ENCODE measurements around the gene ATP13A2. TPM values are rescaled to one million over a fixed set of nuclear protein-coding genes. Genes with fewer than 3 reads are reported as not detected.
"Not testable (repeated sequence)": the region's sequence is repeated elsewhere in the genome, so short reads cannot be mapped to it uniquely, and the experiment has no call there.

The ATP13A2 gene
- total RNA-seq, 1 donor from 2014 or later, result 87.1 TPM

DNA sequence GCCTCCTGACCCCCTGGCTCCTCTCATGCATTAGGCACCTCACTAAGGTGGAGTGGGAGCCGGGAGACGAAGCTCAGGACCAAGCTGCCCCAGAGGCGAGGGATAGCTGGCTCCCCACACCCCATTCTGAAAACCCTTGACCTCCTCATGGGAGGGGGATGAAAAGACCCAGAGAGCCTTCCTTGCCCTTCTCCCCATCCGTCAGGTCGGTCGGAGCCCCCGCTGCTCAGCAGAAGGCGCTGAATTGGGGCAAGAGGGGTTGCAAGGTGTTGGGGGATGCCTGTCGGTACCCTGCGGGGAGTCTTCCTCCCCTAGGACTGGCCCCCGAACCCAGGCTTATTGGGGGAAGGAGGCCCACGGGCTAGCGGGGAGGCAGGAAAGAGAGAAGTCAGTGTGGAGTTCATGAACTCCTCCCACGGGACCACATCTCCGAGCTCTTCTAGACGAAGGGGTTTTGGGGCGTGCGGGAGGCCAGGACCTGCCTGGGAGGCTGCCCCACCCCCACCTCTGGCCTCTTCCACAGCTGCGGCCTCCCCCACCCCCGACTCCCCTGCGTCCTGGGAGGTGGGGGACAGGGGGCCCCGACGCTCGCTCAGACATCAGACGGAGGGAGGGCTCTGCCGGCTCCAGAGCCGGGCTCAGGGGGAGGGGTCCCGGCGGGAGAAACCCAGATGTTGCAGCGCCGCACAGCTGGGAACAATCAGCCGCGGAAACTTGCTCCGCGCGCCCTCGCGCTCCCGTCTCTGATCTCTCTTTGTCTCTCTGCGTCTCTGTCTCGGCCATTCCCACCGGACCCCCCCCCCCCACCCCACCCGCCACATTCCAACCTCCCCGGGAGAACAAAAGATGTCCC is 32.0 kb downstream of the ATP13A2 start:
- no peak for DNase-seq (ENCODE audit: low spot score)

DNA sequence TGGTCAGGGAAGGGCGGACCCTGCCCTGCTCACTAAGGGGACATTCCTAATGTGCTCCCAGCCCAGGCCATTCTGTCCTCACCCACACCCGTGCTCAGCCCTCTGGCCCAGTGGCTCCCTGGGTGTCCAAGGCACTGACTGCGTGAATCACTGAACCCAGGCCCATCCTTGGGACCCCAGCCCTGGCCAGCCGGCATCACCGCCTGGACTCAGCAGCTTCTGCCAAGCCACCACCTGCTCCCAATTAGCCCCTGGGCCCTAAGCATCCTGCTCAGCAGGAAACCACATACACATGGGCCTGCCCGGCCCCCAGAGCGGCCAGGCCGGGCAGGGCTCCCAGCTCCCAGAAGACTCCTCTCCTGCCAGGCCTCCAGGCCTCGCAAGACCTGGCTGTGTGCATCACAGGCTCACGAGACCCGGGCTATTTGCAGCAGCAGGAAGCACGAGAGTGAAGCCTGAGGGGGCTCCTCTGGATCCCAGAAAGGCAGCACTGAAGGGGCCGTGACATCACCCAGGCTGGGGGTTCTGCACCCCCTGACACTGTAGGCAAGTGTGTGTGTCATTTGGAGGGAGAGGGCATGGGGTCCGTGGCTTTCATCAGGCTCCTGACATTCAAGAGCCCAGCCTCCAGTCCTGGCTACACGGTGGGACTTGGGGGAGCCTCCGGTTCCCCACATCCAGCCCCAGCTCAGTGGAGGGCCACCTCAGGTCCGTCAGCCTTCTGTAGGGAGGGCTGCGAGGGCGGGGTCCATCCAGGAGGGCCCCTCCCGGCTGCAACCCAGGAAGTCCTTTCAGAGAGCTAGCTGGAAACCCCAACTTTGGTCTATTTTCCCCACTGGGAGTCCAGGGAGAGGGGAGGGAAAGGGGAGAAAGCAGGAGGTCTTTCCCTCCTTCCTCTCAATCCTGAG is 32.9 kb downstream of the ATP13A2 start:
- DNase-seq (ENCODE audit: low spot score), result peak; percentile 72

DNA sequence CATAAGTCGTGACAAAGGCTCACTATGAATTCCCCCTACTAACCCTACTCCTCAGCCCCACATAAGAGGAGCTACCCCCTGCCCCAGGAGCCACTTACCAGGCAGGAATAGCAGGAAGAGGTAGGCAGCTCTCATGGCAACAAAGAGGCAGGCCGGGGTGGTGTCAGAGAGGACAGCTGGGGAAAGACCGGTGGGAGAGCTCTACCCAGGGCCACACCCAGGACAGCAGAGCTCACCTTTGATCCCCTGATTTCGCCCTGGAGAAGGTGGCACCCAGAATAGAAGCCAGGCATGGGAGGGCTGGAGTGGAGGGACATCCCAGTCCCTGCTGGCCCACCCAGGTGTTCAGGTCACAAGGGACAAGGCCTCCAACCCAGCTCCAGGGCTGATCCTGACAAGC is 33.6 kb downstream of the ATP13A2 start:
- no peak for DNase-seq (ENCODE audit: low spot score)

DNA sequence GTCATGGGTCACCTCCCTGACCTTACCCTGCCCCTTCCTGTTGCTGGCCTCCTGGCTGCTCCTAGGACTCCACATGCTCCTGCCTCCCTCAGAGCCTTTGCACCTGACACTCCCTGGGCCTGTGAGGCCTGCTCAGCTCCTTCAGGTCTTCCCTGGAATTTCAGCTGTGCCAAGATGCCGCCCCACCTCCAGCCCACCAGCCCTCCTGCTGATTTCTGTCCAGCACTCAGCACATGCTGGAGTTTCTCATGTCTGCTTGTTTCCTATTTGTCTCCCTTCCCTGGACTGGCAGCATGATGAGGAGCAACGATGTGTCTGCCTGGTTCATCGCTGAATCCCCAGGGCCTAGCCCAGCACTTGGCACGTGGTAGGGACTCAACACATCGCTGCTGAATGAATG is 34.4 kb downstream of the ATP13A2 start:
- DNase-seq (ENCODE audit: low spot score), result no peak

DNA sequence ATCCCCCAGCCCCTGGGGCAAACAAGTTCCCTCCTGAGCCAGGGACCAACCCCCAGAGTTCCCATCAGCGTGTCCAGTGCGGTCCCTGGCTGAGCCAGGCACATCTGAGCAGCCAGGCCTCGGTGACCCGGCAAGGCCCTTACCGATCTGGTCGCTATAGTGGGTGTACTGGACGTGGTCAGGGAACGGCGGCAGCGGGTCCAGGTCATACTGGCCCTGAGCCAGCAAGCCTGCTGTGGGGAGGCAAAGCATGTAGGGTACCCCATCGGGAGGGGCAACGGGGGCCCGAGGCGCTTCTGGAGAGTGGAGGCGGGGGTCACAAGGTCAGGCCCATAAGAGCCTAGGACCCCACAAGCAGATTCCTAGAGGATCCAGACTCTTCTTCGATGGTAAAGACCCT is 34.8 kb downstream of the ATP13A2 start:
- DNase-seq (ENCODE audit: low spot score), result no peak

DNA sequence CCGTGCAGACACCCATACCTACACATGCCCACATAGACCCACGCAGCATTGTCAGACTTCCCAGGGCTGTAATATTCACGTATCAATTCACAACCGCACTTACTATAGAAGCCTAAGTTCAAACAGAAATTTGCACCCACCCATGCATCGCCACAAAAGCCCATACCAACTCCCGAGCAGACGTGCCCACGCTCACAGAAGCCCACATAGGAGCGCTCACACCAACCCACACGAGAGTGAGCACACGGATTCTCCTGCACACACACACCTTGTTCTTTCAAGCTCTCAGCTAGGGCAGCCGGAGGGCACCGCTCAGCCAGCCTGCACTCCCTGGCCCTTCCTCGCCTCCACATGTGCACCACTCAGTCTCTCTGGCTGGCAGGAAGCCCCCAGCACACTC is 35.9 kb downstream of the ATP13A2 start:
- DNase-seq (ENCODE audit: low spot score), result no peak

DNA sequence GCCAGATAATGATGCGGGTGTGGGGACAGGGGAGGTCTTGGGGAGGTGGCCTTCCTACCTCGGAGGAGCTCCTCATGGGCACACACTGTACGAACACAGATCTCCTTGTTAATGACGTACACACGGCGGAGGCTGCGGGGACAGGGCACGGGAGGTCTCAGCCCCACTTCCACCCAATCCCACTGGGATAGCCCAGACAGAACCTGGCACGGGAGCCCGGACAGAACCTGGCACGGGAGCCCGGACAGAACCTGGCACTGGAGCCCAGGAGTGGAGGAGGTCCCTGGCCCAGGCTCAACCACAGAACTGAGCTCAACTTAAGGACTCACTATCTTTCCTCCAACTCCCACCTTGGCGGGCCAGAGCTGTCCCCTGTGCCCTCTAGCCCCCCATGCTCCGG is 36.5 kb downstream of the ATP13A2 start:
- DNase-seq (ENCODE audit: low spot score), result no peak

DNA sequence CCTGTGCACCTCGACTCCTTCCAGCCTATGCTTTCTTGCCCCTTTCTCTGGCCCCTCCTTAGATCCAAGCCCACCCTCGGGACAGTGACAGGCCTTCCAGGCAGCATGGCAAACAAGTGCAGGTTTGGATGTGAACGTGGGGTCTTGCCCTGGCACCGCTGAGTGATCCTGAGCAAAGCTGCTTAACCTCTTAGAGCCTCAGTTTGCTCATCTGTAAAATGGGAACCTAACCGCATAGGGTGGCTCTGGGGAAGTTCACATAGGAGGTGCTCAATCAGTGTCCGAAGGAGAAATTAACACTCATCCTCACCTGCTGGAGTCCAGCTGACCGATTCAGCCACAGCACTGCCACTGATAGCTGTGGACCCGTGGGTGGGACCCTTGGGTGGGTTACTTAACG is 38.5 kb downstream of the ATP13A2 start:
- no peak for DNase-seq (ENCODE audit: low spot score)

DNA sequence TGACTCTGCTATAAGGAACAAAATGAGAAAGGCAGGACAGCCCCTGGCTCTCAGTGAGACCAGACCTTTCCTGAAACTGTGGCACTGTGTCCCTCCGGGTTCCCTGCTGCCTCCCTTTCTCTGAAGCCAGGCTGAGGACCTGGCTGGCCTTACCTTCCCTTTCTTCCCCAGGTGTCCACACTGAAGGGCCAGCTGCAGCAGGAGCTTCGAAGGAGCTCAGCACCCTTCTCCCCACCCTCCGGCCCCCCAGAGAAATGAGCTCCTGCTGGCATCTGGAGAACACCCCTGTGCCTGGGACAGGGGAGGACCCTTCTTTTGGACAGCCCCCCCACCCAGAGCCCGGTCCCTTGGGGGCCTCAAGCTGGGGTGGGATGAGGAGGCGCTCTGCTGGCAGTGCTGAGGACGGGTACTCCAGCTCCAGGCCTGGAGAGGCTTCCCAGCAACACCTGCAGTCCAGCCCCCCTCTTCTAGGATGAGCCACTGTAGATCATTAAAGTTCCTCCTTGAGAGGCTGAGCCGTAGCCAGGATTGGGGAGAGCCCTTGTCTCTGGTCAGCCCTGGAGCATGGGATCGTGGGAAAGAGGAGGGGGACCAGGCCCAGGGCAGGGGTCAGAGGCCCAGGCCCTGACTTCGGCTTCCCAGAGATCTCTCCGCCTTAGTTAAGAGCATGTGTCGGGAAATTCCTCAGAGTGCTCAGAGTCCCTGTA is 39.4 kb downstream of the ATP13A2 start:
- no peak for DNase-seq (ENCODE audit: low spot score)

DNA sequence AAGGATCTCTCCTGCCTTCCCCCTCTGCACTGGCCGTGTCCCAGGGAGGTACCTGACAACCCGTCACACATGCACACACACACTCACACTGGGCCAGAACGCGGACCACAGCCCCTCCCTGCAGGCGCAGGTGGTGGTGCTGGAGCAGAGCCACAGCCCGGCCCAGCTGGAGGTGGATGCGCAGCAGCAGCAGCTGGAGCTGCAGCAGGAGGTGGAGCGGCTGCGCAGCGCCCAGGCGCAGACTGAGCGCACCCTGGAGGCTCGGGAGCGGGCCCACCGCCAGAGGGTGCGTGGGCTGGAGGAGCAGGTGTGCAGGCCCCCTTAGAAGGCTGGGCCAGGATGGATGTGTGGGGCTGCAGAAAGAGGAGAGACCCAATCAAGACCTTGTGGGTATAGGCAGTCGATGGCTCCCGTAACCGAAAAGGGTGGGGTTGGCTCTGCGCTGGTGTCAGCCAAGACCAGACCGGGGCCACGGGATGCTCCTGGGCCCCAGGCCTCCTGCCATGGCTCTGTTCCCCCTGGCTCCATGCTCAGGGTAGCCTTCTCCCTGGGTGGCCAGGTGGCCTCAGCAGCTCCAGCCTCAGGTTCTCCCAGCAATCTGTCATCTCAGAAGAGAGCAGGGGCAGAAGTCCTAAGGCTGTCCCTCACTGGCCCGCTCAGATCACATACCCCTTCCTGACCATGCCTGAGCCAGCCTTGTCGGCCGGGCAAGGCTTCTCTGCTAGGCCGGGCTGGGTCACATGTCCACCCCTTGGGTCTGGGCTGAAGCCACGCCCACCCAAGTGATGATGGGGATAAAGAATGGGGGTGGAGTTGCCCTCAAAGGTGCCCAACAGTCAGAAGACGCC is 40.2 kb downstream of the ATP13A2 start:
- DNase-seq (ENCODE audit: low spot score), result peak; percentile 35

DNA sequence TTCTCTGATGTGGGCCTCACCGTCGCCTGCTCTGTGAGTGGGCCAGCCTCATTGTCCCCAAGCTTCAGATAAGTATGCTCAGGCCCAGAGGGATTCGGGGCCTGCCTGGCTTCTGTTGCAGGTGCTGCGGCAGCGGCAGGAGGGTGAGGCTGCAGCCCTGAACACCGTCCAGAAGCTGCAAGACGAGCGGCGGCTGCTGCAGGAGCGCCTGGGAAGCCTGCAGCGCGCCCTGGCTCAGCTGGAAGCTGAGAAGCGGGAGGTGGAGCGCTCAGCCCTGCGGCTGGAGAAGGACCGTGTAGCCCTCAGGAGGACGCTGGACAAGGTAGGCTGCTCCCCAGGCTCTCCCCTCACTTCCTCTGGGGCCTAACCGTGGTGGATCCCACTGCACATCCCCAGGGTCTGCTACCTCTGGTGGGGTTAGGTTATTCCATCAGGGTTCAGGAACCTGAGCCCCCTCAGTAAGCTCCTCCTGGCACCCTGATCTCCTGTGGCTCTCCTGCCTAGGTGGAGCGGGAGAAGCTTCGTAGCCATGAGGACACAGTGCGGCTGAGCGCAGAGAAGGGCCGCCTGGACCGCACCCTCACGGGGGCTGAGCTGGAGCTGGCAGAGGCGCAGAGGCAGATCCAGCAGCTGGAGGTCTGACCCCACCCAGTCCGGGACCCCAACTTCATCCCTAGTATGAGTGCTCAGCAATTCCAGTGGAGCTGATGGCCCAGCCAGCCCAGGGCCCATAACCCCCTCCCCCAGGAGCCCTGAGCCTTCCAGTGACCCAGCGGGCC is 41.4 kb downstream of the ATP13A2 start:
- no peak for DNase-seq (ENCODE audit: low spot score)

DNA sequence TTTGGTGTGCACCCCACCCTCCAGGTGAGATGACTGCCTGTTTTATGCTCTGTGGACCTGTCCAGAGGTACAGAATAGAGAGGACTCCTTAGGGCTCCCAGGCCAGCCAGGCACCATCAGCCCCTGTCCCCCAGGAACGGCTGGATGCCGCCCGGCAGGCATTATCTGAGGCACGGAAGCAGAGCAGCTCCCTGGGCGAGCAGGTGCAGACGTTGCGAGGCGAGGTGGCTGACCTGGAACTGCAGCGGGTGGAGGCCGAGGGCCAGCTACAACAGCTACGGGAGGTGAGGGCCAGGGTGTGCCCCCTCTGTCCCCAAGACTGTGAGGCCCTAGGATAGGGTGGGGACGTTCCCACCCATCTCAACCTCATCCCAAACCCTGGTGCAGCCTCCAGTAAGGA is 42.1 kb downstream of the ATP13A2 start:
- DNase-seq (ENCODE audit: low spot score), result no peak

DNA sequence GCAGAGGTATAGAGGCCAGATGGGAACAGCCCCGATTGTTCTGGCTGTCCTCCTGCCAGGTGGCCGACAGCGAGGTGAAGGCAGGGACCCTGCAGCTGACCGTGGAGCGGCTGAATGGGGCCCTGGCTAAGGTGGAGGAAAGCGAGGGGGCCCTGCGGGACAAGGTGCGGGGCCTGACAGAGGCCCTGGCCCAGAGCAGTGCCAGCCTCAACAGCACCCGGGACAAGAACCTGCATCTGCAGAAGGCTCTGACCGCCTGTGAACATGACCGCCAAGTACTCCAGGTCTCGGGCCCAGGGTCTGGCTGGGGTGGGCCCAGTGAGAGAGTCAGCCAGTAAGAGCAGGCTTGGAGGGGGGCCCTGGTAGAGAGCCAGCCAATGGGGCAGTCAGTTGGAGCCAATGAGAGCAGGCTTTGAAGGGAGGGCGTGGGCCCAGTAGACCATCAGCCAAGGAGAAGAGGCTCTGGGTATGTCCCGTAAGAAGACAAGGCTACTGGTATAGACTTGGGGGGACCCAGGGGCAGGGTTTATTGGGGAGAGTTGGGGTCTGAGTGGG is 42.6 kb downstream of the ATP13A2 start:
- DNase-seq (ENCODE audit: low spot score), result no peak

DNA sequence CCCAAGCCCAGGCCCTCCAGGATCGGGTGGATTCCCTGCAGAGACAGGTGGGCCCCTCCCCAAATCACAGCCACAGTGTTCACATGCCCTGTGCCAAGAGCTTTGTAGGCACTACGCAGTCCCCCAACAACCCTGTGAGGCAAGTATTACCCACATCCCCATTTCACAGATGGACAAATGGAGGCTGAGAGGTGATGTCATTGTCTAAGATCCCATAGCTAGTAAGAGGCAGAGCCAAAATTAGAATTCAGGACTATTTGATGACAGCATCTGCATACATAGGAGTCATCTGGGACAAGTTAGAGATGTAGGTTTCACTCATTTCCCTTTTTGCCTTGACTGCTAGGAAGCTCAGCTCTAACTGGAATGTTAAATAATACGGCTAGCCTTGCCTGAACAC is 43.4 kb downstream of the ATP13A2 start:
- no peak for DNase-seq (ENCODE audit: low spot score)

DNA sequence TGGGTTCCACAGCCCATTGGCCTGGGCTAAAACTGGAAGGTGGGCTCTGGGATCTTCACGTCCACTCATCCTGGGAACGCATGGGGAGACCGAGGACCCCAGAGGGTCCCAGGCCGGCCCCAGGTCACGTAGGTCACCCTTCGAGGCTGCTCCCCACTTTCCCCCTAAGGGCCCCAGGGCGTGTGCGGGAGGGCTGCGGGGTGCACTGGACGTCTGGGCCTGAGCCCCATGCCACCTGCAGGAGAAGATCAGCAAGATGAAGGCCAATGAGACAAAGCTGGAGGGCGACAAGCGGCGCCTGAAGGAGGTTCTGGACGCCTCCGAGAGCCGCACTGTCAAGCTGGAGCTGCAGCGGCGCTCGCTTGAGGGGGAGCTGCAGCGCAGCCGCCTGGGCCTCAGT is 43.8 kb downstream of the ATP13A2 start:
- no peak for DNase-seq (ENCODE audit: low spot score)

DNA sequence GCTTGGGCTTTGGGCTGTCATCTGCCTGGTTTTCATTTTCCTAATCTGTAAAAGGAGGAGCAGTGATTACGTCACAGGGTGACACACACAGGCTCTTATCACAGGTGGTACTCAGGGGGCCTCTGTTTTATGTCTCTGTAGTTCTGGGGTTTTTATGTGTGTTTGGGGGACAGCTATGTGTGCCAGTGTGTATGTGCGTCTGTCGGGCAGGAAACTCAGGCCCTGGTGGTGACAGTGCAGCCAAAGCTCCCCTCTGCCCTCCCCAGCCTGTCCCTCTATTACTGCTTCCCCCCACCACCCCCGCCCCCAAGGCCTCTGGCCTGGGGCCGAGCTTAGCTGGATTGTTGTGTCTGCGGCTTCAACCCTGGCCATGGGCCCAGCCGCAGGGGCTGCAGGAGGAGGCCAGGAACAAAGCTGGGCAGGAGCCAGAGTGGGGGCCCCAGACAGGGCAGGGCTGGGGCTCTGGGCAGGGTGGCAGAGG is 44.6 kb downstream of the ATP13A2 start:
- DNase-seq (ENCODE audit: low spot score), result peak; percentile 30

DNA sequence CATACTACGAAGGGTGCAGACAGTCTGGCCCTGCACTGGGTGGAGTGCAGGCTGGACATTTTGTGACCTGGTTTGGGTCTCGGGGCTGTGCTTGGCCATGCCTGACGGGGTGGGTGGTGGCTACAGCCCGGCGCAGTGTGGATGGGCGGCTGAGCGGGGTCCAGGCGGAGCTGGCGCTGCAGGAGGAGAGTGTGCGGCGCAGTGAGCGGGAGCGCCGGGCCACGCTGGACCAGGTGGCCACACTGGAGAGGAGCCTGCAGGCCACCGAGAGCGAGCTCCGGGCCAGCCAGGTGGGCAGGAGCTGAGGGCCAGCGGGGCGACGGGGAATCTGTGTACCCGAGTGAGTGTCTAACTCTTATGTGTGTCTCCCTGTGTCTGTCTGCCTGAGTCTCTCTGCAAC is 45.4 kb downstream of the ATP13A2 start:
- DNase-seq (ENCODE audit: low spot score), result no peak

DNA sequence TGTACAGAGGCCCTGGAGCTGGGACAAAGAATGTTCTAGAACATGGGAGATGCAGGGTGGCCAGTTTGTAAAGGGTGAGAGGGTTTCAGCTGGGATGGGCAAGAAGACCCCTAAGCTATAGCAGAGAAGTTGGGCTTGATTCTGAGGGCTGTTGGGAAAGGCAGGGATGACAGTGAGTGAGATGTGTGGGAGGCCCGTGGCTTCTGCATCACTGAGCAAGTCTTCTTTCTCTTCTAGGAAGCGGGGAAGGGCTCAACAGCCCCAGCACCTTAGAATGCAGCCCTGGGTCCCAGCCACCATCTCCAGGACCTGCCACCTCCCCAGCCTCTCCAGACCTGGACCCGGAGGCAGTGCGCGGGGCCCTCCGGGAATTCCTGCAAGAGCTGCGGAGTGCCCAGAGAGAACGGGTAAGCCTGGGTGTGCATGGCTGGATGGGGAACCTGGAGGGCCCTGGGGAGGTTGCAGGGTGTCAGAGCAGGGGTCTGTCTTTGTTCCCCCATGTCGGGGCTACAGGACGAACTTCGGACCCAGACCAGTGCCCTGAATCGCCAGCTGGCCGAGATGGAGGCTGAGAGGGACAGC is 46.2 kb downstream of the ATP13A2 start:
- DNase-seq (ENCODE audit: low spot score), result no peak

DNA sequence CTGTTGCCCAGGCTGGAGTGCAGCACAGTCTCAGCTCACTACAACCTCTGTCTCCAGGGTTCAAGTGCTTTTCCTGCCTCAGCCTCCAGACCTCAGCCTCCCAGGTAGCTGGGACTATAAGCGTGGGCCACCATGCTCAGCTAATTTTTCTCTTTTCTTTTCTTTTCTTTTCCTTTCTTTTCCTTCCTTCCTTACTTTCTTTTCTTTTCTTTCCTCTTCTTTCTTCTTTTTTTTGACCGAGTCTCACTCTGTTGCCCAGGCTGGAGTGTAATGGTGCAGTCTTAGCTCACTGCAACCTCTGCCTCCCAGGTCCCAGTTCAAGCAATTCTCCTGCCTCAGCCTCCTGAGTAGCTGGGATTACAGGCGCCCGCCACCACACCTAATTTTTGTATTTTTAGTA is 47.6 kb downstream of the ATP13A2 start:
- DNase-seq (ENCODE audit: low spot score), result not testable (repeated sequence)

All from mucosa of gallbladder (tissue), 1 donor.